ENCODE data around the gene SCNN1A. TPM values are rescaled to one million over a fixed set of nuclear protein-coding genes. Genes with fewer than 3 reads are reported as not detected.

Gene SCNN1A
- total and polyA plus RNA-seq, 2 donors (not counting 1 experiment from before 2014, with no cell fraction given): under 0.01 to 0.05 TPM

DNA sequence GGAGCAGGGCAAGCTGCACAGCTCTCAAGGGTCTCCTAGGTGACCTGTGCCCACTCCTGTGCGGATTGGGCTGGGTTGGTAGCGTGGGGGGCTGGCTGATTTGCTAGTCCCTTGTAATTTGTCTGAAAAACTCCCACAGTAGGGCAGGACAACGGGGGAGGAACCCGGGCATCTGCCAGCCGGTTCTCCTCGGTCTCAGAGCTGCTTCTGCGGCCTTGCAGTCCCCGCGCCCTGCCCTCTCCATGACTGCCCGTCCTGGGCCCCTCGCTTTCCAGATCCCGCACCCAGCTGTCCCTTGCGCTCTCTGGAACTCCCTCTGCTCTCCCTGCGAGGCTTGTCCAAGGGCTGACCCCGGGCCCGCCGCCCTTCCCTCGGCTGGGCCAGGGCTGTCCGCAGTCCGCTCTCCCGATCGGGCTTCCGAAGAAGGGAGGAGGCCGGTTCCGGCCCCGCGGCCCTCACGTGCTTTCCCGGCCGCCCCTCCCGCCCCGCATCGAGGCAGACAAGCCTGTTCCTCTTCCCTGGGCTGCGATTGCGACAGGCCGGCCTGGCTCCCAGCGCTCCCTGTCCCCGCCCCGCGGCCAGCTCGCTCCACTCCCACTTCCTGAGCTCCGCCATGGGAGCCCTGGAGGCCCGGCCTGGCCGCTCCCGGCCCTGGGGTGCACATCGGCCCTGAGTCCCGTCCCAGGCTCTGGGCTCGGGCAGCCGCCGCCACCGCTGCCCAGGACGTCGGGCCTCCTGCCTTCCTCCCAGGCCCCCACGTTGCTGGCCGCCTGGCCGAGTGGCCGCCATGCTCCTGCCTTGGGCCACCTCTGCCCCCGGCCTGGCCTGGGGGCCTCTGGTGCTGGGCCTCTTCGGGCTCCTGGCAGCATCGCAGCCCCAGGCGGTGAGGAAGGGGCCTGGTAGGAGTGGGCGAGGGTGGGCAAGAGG is 8.5 kb upstream of the SCNN1A start, which contains the start of gene LTBR:
Gene LTBR (plus strand): TSS at position 591 of the 927 bp plus-strand sequence. CDS start 197 bp downstream, at position 788.
- H4K20me1 ChIP-seq (ENCODE audit: control insufficient read depth, extremely low read depth, insufficient read depth, low read length): no peaks in the 10 kb centered on the region

DNA sequence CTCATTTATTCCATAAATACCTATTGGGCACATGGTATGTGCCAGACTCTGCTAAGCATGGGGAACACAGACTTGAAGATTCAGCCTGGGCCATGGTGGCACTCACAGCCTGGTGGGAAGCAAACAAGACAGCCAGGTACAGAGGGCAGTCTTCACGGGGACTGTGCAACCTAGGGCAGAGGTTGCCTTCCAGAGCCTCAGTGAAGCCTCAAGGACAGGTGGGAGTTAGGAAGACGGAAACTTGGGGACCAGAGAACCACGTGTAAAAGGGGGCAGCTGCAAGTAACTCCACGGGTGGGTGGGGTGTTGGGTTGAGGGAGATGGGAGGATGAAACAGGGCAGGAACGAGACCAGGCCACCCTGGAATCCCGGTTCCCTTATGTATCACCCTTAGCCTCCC is 7.6 kb upstream of the SCNN1A start:
- peak overlapping the region; percentile 94 for H3K4me2 ChIP-seq (ENCODE audit: extremely low read depth, insufficient read depth, low read length)
- peaks cover 9% of the 10 kb centered on the region for H3K36me3 ChIP-seq (ENCODE audit: control insufficient read depth, insufficient read depth, low read length)
- H3K9ac ChIP-seq (ENCODE audit: insufficient read depth, low read length): no peak overlapping the region
- DNase-seq (ENCODE audit: low read depth in 2 of 2): no peak
- no peak for TF ChIP-seq EZH2 (IDR thresholded peaks at IDR 0.05; ENCODE audit: low read length, missing control alignments)
- TF ChIP-seq, protein P1, sequence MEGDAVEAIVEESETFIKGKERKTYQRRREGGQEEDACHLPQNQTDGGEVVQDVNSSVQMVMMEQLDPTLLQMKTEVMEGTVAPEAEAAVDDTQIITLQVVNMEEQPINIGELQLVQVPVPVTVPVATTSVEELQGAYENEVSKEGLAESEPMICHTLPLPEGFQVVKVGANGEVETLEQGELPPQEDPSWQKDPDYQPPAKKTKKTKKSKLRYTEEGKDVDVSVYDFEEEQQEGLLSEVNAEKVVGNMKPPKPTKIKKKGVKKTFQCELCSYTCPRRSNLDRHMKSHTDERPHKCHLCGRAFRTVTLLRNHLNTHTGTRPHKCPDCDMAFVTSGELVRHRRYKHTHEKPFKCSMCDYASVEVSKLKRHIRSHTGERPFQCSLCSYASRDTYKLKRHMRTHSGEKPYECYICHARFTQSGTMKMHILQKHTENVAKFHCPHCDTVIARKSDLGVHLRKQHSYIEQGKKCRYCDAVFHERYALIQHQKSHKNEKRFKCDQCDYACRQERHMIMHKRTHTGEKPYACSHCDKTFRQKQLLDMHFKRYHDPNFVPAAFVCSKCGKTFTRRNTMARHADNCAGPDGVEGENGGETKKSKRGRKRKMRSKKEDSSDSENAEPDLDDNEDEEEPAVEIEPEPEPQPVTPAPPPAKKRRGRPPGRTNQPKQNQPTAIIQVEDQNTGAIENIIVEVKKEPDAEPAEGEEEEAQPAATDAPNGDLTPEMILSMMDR (conservative IDR thresholded peaks at IDR 0.05 in 1 of 2, IDR thresholded peaks at IDR 0.05 in 1 of 2; ENCODE audit: low read depth in 1 of 2, low read length in 2 of 2): no peak
- no peak overlapping the region for H2AFZ ChIP-seq (ENCODE audit: low read length)
- peaks cover 19% of the 10 kb centered on the region for H3K79me2 ChIP-seq (ENCODE audit: control insufficient read depth, insufficient read depth, low read length)
- H3K4me3 ChIP-seq (replicated peaks in 1 of 4; ENCODE audit: control extremely low read depth in 1 of 4, insufficient read depth in 1 of 4, low read depth in 3 of 4, low read length in 4 of 4): no peak overlapping the region
- H3K27ac ChIP-seq (ENCODE audit: insufficient read depth, low read length): peak overlapping the region; percentile 93
- no peaks in the 10 kb centered on the region for H4K20me1 ChIP-seq (ENCODE audit: control insufficient read depth, extremely low read depth, insufficient read depth, low read length)
- H3K4me1 ChIP-seq (ENCODE audit: control insufficient read depth, extremely low read depth, insufficient read depth, low read length): peaks cover 19% of the 10 kb centered on the region
- no peaks in the 10 kb centered on the region for H3K27me3 ChIP-seq (ENCODE audit: control insufficient read depth, insufficient read depth, low read length)
- H3K9me3 ChIP-seq (ENCODE audit: control insufficient read depth, insufficient read depth, low read depth, low read length): no peaks in the 10 kb centered on the region

More for the DNA sequence above, 8.5 kb upstream of the SCNN1A start, which contains the start of gene LTBR:
- H2AFZ ChIP-seq (ENCODE audit: low read length): peak within 1 kb of the TSS; percentile 60
- DNase-seq (ENCODE audit: low read depth in 2 of 2): peak; percentile 82 to 95
- H3K27ac ChIP-seq (ENCODE audit: insufficient read depth, low read length): peak within 1 kb of the TSS; percentile 93
- peak within 1 kb of the TSS; percentile 94 for H3K4me2 ChIP-seq (ENCODE audit: extremely low read depth, insufficient read depth, low read length)
- peaks cover 19% of the 10 kb centered on the region for H3K4me1 ChIP-seq (ENCODE audit: control insufficient read depth, extremely low read depth, insufficient read depth, low read length)
- TF ChIP-seq, protein P1 (conservative IDR thresholded peaks at IDR 0.05 in 1 of 2, IDR thresholded peaks at IDR 0.05 in 1 of 2; ENCODE audit: low read depth in 1 of 2, low read length in 2 of 2): no peak
- TF ChIP-seq EZH2 (IDR thresholded peaks at IDR 0.05; ENCODE audit: low read length, missing control alignments): no peak
- peak within 1 kb of the TSS; percentile 94 for H3K9ac ChIP-seq (ENCODE audit: insufficient read depth, low read length)
- H3K9me3 ChIP-seq (ENCODE audit: control insufficient read depth, insufficient read depth, low read depth, low read length): no peaks in the 10 kb centered on the region
- peak within 1 kb of the TSS; percentile 81 to 92 (median 82) for H3K4me3 ChIP-seq (replicated peaks in 1 of 4; ENCODE audit: control extremely low read depth in 1 of 4, insufficient read depth in 1 of 4, low read depth in 3 of 4, low read length in 4 of 4)
- no peaks in the 10 kb centered on the region for H3K27me3 ChIP-seq (ENCODE audit: control insufficient read depth, insufficient read depth, low read length)
- peaks cover 19% of the 10 kb centered on the region for H3K79me2 ChIP-seq (ENCODE audit: control insufficient read depth, insufficient read depth, low read length)
- H3K36me3 ChIP-seq (ENCODE audit: control insufficient read depth, insufficient read depth, low read length): peaks cover 15% of the 10 kb centered on the region

DNA sequence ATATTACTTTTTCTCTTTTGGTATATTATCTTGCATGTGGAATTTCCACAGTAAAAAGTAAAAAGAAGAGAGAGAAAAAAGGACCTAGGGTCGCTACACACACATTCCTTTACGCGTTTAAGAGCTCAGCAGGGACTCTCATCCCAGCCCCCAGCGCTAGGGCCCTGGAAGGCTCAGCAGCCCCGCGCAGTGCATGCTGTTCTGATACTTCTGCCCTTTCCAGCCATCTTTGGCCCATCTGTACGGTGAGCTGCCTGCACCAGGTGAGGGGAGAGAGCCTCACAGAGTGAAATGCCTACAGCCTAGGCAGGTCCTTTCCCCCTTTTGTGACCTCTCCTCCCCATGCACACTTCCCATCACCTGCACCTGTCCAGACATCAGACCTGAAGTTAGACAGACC is 7.0 kb upstream of the SCNN1A start:
- Histone ChIP-seq H3K36me3 (ENCODE audit: control insufficient read depth, insufficient read depth, low read length) (peaks cover 6% of the 10 kb centered on the region), H3K79me2 (ENCODE audit: control insufficient read depth, insufficient read depth, low read length) (peaks cover 19% of the 10 kb centered on the region), H2AFZ (ENCODE audit: low read length) (no peak overlapping the region), H3K4me3 (replicated peaks in 1 of 4; ENCODE audit: control extremely low read depth in 1 of 4, insufficient read depth in 1 of 4, low read depth in 3 of 4, low read length in 4 of 4) (no peak overlapping the region), H3K4me1 (ENCODE audit: control insufficient read depth, extremely low read depth, insufficient read depth, low read length) (peaks cover 19% of the 10 kb centered on the region), H4K20me1 (ENCODE audit: control insufficient read depth, extremely low read depth, insufficient read depth, low read length) (no peaks in the 10 kb centered on the region), H3K9ac (ENCODE audit: insufficient read depth, low read length) (no peak overlapping the region), H3K4me2 (ENCODE audit: extremely low read depth, insufficient read depth, low read length) (no peak overlapping the region), H3K27me3 (ENCODE audit: control insufficient read depth, insufficient read depth, low read length) (no peaks in the 10 kb centered on the region), H3K27ac (ENCODE audit: insufficient read depth, low read length) (no peak overlapping the region), H3K9me3 (ENCODE audit: control insufficient read depth, insufficient read depth, low read depth, low read length) (no peaks in the 10 kb centered on the region)
- no peak for DNase-seq (ENCODE audit: low read depth in 2 of 2)
- TF ChIP-seq, protein P1 (conservative IDR thresholded peaks at IDR 0.05 in 1 of 2, IDR thresholded peaks at IDR 0.05 in 1 of 2; ENCODE audit: low read depth in 1 of 2, low read length in 2 of 2): no peak
- TF ChIP-seq EZH2 (IDR thresholded peaks at IDR 0.05; ENCODE audit: low read length, missing control alignments): no peak
